ENCODE measurements around the gene CHTF8. TPM values are rescaled to one million over a fixed set of nuclear protein-coding genes. Genes with fewer than 3 reads are reported as not detected.

The CHTF8 gene
- total and polyA plus RNA-seq, 12 donors: 17.2 to 80.6 (median 53.6) TPM

DNA sequence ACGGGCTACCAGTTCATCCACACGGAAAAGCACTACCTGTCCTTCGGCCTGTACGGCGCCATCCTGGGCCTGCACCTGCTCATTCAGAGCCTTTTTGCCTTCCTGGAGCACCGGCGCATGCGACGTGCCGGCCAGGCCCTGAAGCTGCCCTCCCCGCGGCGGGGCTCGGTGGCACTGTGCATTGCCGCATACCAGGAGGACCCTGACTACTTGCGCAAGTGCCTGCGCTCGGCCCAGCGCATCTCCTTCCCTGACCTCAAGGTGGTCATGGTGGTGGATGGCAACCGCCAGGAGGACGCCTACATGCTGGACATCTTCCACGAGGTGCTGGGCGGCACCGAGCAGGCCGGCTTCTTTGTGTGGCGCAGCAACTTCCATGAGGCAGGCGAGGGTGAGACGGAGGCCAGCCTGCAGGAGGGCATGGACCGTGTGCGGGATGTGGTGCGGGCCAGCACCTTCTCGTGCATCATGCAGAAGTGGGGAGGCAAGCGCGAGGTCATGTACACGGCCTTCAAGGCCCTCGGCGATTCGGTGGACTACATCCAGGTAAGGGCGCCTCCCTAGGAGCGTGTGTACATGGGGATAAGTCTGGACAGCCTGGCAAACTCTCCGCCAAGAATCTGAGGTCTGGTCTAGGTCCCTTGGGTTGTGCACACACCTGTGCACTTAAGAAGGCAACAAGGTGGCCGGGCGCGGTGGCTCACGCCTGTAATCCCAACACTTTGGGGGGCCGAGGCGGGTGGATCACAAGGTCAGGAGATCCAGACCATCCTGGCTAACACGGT, 22.7 kb downstream of the CHTF8 start:
- WGBS, 2 donors: 96% methylated on average over 48 of the region's 48 CpGs
- Histone ChIP-seq H3K9me3 (no peaks in the 10 kb centered on the region), H3K4me1 (peaks cover 7 to 52% (median 31%) of the 10 kb centered on the region in 9 donors), H3K27me3 (peaks cover 0 to 41% (median 0%) of the 10 kb centered on the region in 7 donors), H3K27ac (no peak overlapping the region), H3K4me3 (no peak overlapping the region), H3K36me3 (peaks cover 0 to 38% (median 9%) of the 10 kb centered on the region in 9 donors)
- DNase-seq (no peak), ATAC-seq (no peak)
- intact Hi-C loops (cut with DNase I): loop anchor here in 6 of 10 donors (5.0 to 10.0 kb wide), 5 partner anchors 115 to 597 kb away; partner anchors contain the start of gene TANGO6 (in 1 of the 6)
- no peak for TF ChIP-seq CTCF (IDR thresholded peaks at IDR 0.05)

DNA sequence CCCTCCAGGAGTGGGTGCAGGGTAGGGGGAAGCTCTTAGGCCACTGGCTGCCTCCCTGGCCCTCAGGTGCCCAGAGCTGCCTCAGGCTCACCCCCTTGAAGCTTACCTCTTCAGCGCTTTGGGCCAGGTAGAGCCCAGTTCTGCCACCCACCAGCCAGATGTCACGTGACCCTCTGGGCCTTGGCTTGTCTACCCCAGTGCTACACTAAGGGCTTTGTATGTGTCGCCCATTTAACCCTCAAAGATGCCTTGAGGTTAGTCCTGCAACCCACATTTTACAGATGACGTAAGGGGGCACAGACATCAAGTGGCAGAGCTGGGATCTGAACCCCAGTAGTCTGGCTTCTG, 23.5 kb downstream of the CHTF8 start:
- no peak for DNase-seq
- 94 to 96% methylated on average over 4 of the region's 4 CpGs for WGBS, 2 donors
- ATAC-seq: no peak

DNA sequence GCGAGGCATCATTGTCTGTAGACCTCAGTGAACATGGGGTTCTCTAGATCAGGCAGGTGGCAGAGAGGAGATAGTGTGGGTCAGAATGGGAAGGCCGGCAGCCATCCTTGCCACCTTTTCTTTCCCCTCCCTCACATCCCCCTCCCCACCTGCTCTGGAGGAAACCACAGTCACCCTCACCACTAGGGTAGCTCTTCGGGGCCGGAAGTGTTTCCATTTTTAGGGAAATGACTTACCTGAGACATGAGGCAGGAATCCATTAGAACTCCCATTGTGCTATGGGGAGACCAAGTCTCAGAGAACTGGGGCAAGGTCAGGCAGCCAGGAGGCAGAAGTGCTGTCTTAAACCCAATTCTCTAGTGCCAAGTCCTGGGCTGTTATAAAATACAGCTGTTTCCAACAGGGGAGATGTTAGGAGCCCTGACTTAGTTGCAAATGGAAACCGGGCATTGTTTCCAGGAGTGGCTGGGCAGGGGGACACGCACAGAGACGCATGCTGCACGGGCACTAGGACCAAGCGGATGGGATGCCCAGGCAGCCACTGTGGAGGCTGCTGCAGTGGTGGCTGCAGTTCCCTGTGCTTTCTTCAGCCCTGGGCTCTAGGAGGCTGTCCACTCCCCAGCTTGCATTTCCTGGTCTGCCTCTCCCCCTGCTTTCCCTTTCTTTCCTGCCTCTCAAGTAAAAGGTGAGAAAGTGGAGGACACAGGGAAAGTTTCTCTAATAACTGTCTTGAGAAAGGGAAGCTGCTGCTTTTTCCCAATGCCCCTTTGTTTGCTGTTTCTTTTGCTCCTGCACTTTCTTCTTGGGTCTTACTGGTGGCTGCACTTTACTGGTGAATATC, 24.1 kb downstream of the CHTF8 start:
- 46 to 64% methylated on average over 9 of the region's 9 CpGs for WGBS, 2 donors
- Histone ChIP-seq H3K36me3 (peaks cover 0 to 24% (median 9%) of the 10 kb centered on the region in 9 donors), H3K27ac (no peak overlapping the region), H3K4me1 (peaks cover 7 to 52% (median 31%) of the 10 kb centered on the region in 9 donors), H3K4me3 (peak overlapping the region in 6 of 10 donors; percentile 41 to 79 (median 62)), H3K27me3 (peaks cover 0 to 47% (median 0%) of the 10 kb centered on the region in 7 donors), H3K9me3 (no peaks in the 10 kb centered on the region)
- ATAC-seq (no peak), DNase-seq (no peak)
- intact Hi-C loops (cut with DNase I): loop anchor here in 2 of 10 donors (5.0 to 10.0 kb wide), 2 partner anchors 113 to 201 kb away; no protein-coding TSS in a partner anchor
- TF ChIP-seq CTCF (IDR thresholded peaks at IDR 0.05): no peak

More for the DNA sequence above, 23.5 kb downstream of the CHTF8 start:
- no peak for TF ChIP-seq CTCF (IDR thresholded peaks at IDR 0.05)
- Histone ChIP-seq H3K27ac (no peak overlapping the region), H3K4me1 (peaks cover 7 to 52% (median 31%) of the 10 kb centered on the region in 9 donors), H3K4me3 (no peak overlapping the region), H3K36me3 (peaks cover 0 to 30% (median 9%) of the 10 kb centered on the region in 9 donors), H3K27me3 (peaks cover 0 to 47% (median 0%) of the 10 kb centered on the region in 7 donors), H3K9me3 (no peaks in the 10 kb centered on the region)
- intact Hi-C loops (cut with DNase I): loop anchor here in 2 of 10 donors (5.0 to 10.0 kb wide), 2 partner anchors 114 to 202 kb away; no protein-coding TSS in a partner anchor
